Stimulated activated naive CD8-positive, alpha-beta T cell treated with anti-CD3 and anti-CD28 coated beads, Interleukin-15, Interleukin-2, amounts not matched to agents 100 U/mL and 50 U/mL, for 24 hours (primary cell): ENCODE results near the gene AAMP.
A peak's percentile ranks its signal among the peaks of the same experiment; 100 is the strongest.

Source experiments
- ATAC-seq: fragments of 150-1000 bp; cut with Tn5 transposase; one replicate; pipeline ENCODE4 v1.10.0; 2021
- DNase-seq: peaks from one replicate; pipeline ENCODE4 v3.0.0; 2021

The AAMP gene

DNA sequence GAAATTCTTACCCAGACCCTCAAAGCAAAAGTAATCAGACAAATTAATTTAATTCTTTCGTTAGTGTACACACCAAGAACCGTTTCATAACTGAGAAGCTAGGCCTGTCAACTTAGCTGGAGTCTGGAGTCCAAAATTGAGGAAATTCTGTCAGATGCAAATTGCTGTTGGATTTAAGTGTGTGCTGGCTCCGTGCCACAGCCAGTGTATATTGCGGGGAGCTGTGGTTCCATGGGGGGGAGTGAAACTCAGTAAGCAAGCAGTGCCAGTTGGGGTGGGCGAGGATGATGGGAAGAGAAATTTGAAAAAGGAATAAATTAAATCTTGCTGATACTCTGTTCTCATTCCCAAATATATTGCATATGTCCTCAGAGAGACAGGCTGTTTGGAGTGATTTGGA lies 48.9 kb downstream of the AAMP start:
- no peak for ATAC-seq
- DNase-seq, result no peak

DNA sequence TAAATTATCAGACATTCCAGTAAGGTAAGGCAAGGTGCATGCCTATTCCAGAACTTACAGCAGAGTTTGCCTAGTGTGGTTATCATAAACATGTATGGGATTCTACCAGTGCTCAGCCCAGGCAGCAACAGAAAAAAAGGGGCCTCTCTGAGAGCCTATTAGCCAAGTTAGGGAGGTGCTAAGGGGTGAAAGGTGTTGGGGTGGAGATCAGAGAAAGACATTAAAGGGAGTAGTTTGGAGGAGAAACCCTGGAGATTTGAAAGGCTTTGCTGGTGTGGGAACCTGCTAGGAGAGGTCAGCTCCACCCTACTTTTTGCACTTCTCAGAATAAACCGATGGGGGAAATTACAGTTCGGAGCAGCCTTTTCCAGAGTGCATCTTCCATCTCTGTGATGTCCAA lies 50.0 kb downstream of the AAMP start:
- no peak for DNase-seq
- no peak for ATAC-seq

DNA sequence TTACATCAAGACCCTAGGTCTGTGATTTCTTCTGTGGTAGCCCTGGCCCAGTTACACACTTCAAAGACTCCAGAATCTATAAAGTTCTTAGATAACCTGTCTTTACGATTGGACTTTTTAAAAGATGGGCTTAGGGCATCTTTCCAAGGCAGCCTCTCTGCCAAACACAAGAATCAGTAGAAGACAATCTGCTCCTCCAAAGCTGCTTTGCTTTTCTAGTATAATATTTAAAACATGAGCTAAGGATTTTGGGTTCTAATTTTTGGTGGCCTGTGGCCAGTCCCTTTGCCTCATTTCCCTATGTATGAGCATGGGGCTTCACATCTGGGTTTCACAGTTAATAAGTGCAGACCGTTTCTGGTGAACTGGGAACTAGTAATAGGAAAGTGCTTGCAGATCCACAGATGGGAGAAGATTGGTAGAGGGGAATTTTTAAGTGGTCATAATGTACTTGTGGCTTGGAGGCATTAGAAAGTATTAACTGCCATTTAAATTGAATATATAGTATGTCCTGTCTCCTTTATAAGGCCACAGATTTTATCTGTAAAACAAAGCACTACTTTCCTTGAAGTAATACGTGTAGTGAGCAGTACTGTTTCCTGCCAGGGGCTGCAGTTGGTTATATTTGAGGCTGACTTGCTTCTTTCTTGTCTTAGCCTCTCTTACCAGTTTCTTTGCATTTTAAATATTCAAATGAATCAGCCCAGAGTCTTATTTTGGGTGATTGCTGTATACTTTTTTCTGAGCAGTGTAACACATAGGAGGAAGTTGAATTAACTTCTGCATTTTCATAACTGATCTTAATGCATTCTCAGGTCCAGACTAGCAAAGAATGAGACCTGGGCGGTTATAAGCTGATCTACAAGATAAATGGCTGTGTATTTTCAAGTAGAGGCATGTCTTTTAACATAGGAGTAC lies 51.4 kb downstream of the AAMP start:
- DNase-seq, result no peak

DNA sequence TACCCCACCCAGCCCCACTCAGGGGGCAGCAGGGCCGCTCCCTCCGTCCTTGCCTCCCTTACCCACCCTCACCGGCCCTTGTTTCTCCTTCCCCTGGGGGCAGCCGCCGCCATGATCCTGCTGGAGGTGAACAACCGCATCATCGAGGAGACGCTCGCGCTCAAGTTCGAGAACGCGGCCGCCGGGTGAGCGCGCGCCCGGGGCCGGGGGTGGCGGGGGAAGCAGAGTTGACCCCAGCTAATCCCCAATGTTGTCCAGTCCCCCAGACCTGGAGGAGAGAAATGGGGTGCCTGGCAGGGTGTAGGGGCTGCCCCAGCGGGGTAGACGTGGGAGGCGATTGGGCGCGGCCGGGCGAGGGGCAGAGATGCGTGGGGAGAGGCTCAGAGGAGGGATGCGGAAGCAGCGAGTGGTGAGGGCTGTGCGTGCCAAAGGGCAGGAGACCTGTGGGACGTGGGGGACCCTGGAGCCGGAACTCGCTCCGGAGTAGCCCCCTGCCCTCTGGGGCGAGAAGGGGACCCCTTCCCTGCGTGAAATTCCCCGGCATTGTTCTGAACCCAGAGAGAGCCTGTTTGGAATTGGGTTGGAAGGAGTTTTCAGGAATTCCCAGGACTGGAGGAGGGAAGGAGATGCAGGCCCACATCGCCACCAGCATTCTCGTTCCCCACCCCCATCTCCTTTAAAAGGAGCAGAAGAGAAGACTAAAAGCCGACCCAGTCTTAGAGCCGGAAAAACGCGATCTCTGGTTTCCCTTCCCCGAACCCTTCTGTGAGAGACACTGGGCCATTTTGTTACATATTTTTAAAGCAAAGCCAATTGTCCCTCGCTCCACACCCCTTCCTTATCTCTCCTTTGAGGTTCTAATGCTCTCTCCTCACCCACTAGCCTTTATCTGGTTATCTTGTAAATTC lies 52.3 kb downstream of the AAMP start:
- DNase-seq (peak; percentile 84), ATAC-seq (peak; percentile 75)

More for the DNA sequence above, 51.4 kb downstream of the AAMP start:
- ATAC-seq, result peak; percentile 17

DNA sequence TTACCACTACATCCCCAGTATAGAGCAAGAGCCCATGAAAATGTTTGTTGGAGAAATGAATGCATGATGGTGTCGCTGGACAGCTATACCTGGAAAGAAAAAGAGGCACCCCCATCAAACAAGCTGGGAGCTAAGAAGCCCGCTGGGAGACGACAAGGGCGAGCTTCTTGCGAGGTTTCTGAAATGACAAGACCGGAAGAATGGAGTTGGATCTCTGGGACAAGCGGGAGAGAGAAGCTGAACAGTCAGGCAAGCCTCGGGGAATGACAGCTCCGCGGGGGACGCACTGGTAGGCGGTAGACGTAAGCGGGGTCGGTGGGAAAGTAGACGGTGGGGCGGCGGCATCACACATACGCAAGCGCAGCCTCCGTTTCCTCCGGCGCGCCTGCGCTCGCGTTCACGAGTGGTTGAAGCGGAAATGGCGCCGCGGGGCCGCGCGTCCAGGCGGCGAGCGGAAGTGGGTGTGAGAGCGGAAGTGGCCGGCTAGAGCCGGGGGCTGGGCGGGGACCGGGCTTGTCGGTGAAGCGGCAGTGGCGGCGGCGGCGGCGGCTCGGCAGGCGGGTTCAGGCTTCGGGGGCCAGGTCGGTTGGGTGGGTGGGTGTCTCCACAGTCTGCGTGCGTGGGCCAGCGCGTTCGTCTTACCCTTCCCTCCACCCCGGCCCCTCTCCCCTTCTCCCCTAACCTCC lies 53.1 kb downstream of the AAMP start, which contains the start of gene ARPC2:
Gene ARPC2, plus strand, starts transcription at position 516 of the 686 bp plus-strand sequence. CDS start 282 bp downstream, outside the sequence.
- DNase-seq, result peak; percentile 97
- peak; percentile 76 for ATAC-seq

DNA sequence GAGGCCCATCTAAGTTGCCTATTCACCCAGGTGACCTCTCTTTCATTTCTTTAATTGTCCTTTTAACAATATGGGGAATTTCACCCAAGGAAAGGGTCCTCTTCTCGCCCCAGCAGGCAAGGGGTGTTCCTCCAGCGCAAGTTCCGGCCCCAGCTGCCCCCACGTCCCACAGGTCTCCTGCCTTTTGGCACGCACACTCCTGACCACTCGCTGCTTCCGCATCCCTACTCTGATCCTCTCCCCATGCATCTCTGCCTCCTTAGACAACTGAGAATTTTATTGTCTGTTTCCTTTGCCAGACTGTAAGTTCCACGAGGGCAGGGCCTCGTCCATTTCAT lies 53.6 kb downstream of the AAMP start:
- DNase-seq (no peak), ATAC-seq (no peak)
